T-cell (primary cell): ENCODE results near the gene LRP1B. TPM values are rescaled to one million over a fixed set of nuclear protein-coding genes. Genes with fewer than 3 reads are reported as not detected.

ENCODE experiments used
- ATAC-seq, 4 experiments: fragments of 200-7000 bp in 3 of 4; fragments of 150-1000 bp in 1 of 4; cut with Tn5 transposase; replicated peaks in 1 of 4; 1 replicate in 3 of 4; 2 replicates in 1 of 4; pipeline ENCODE4 v1.10.0; 2021; ENCODE audit warnings: moderate library complexity in 3 of 4, mild to moderate bottlenecking in 2 of 4, moderate number of reproducible peaks in 1 of 4
- CTCF ChIA-PET, 2 donors: fragments of 300-600 bp; sonication (Branson Sonifier 250); formaldehyde crosslinking; loops; one replicate each; lab custom pipeline; 2022; ENCODE audit warnings: antibody characterized with exemption in 2 of 2; lab: Charles Lee
- POLR2A ChIA-PET, 2 donors: fragments of 300-600 bp; sonication (Branson Sonifier 250); formaldehyde crosslinking; loops; one replicate each; lab custom pipeline; 2022; ENCODE audit warnings: antibody characterized with exemption in 2 of 2; lab: Charles Lee
- DNase-seq, 35 experiments: peaks; one replicate each; pipeline versions ENCODE4 v3.0.0 to v3.0.0-alpha.2; 2013 to 2023
- H3K27ac ChIP-seq: one replicate; pipeline ENCODE4 v1.5.1; 2013; ENCODE audit warnings: low read length
- H3K27me3 ChIP-seq, 2 experiments: replicated peaks in 1 of 2; 1 replicate in 1 of 2; 2 replicates in 1 of 2; pipeline versions ENCODE4 v1.6.1 to v1.7.0; 2013; ENCODE audit warnings: low read length in 1 of 2, mixed read lengths in 1 of 2; ENCODE audit not compliant: control insufficient read depth in 2 of 2, insufficient read depth in 2 of 2; ENCODE audit errors: extremely low read depth in 1 of 2
- H3K36me3 ChIP-seq, 2 donors: 1 replicate in 1 of 2; 2 replicates in 1 of 2; pipeline versions ENCODE4 v1.6.1 to v1.7.0; 2013; ENCODE audit warnings: low read length in 1 of 2; ENCODE audit not compliant: control insufficient read depth in 2 of 2, insufficient read depth in 1 of 2; ENCODE audit errors: extremely low read depth in 1 of 2
- H3K4me1 ChIP-seq, 2 experiments: 1 replicate in 1 of 2; 2 replicates in 1 of 2; pipeline versions ENCODE4 v1.6.1 to v1.7.0; 2013; ENCODE audit warnings: low read length in 2 of 2, mixed read lengths in 1 of 2; ENCODE audit not compliant: insufficient read depth in 2 of 2, control insufficient read depth in 1 of 2; ENCODE audit errors: extremely low read depth in 1 of 2
- H3K4me3 ChIP-seq, 2 donors: 1 replicate in 1 of 2; 2 replicates in 1 of 2; pipeline versions ENCODE4 v1.5.1 to v1.7.0; 2013; ENCODE audit warnings: mild to moderate bottlenecking in 2 of 2, low read length in 1 of 2, moderate library complexity in 1 of 2; ENCODE audit not compliant: control insufficient read depth in 1 of 2; ENCODE audit errors: extremely low read depth in 1 of 2
- H3K9me3 ChIP-seq: 2 replicates; pipeline ENCODE4 v1.7.0; 2013
- H3K27ac Mint-ChIP-seq, 2 donors: one replicate each; pipeline ENCODE4 v1.8.0; 2020 to 2021; ENCODE audit warnings: mild to moderate bottlenecking in 2 of 2, mixed read lengths in 2 of 2
- H3K27me3 Mint-ChIP-seq, 2 donors: one replicate each; pipeline ENCODE4 v1.8.0; 2021 to 2022; ENCODE audit warnings: mixed read lengths in 2 of 2
- H3K36me3 Mint-ChIP-seq: one replicate; pipeline ENCODE4 v1.8.0; 2021; ENCODE audit warnings: mixed read lengths
- H3K4me1 Mint-ChIP-seq, 3 donors: one replicate each; pipeline ENCODE4 v1.8.0; 2020 to 2022; ENCODE audit warnings: mixed read lengths in 3 of 3, mild to moderate bottlenecking in 1 of 3
- H3K4me3 Mint-ChIP-seq, 3 donors: one replicate each; pipeline ENCODE4 v1.8.0; 2020 to 2022; ENCODE audit warnings: mild to moderate bottlenecking in 3 of 3, mixed read lengths in 3 of 3, moderate library complexity in 3 of 3
- H3K9me3 Mint-ChIP-seq, 3 donors: one replicate each; pipeline ENCODE4 v1.8.0; 2020 to 2022; ENCODE audit warnings: mixed read lengths in 3 of 3
- WGBS: methylation state at CpG from one replicate; pipeline ENCODE4 v1.1.5; 2013; ENCODE audit warnings: missing lambda C conversion rate; ENCODE audit not compliant: insufficient coverage; 5-methylcytosine and 5-hydroxymethylcytosine counted together
- total RNA-seq, 35 experiments: library from RNA in 6 of 35; stranded (reverse) in 6 of 35; fragments of 120-200 nt in 1 of 35; gene quantifications; one replicate each; pipeline versions ENCODE4 v1.2.1 to v1.2.4 and lab custom pipeline; 2013 to 2026

Gene LRP1B
- total RNA-seq, 5 donors from 2014 or later (not counting 1 experiment from before 2014, with no cell fraction given), result not detected

GRCh38 chr2:141570474-141571131 is 560.2 kb downstream of the LRP1B start:
- Histone ChIP-seq H3K36me3 (no peaks in the 10 kb centered on the region), H3K4me1 (no peaks in the 10 kb centered on the region), H3K27ac (no peak overlapping the region), H3K4me3 (no peak overlapping the region), H3K9me3 (no peaks in the 10 kb centered on the region), H3K27me3 (no peaks in the 10 kb centered on the region)
- WGBS, result 77% methylated on average over 8 of the region's 10 CpGs
- ChIA-PET POLR2A (no interaction called here), CTCF (no interaction called here)
- DNase-seq, result no peak
- Mint-ChIP-seq H3K36me3 (no peaks in the 10 kb centered on the region), H3K27ac (no peak overlapping the region), H3K4me3 (no peak overlapping the region), H3K4me1 (no peaks in the 10 kb centered on the region), H3K27me3 (no peaks in the 10 kb centered on the region), H3K9me3 (peaks cover 8 to 37% (median 13%) of the 10 kb centered on the region in 3 donors)
- ATAC-seq, result no peak

- Mint-ChIP-seq H3K9me3 (peaks cover 8 to 37% (median 13%) of the 10 kb centered on the region in 3 donors), H3K36me3 (no peaks in the 10 kb centered on the region), H3K27me3 (no peaks in the 10 kb centered on the region), H3K4me1 (no peaks in the 10 kb centered on the region), H3K4me3 (no peak overlapping the region), H3K27ac (no peak overlapping the region)
- Histone ChIP-seq H3K27ac (no peak overlapping the region), H3K36me3 (no peaks in the 10 kb centered on the region), H3K27me3 (no peaks in the 10 kb centered on the region), H3K4me1 (no peaks in the 10 kb centered on the region), H3K4me3 (no peak overlapping the region), H3K9me3 (no peaks in the 10 kb centered on the region)
- ChIA-PET POLR2A (no interaction called here), CTCF (no interaction called here)
- DNase-seq (no peak), ATAC-seq (no peak)
- no CpG with 5 or more reads among the region's 4 CpGs for WGBS
Observed at GRCh38 chr2:141569941-141570340, 560.9 kb downstream of the LRP1B start.

- POLR2A ChIA-PET, result no interaction called here
Observed at GRCh38 chr2:141565597-141565996, 565.2 kb downstream of the LRP1B start.

GRCh38 chr2:141560723-141561122 is 570.1 kb downstream of the LRP1B start:
- H3K9me3 ChIP-seq, result no peaks in the 10 kb centered on the region
- Mint-ChIP-seq H3K27ac (no peak overlapping the region), H3K4me3 (no peak overlapping the region), H3K36me3 (no peaks in the 10 kb centered on the region), H3K4me1 (no peaks in the 10 kb centered on the region), H3K27me3 (no peaks in the 10 kb centered on the region), H3K9me3 (peaks cover 4 to 6% (median 4%) of the 10 kb centered on the region in 3 donors)
- no peak overlapping the region for H3K4me3 ChIP-seq
- H3K36me3 ChIP-seq, result no peaks in the 10 kb centered on the region
- H3K27me3 ChIP-seq, result no peaks in the 10 kb centered on the region
- ATAC-seq (no peak), DNase-seq (no peak)
- H3K4me1 ChIP-seq, result no peaks in the 10 kb centered on the region
- WGBS, result no CpG with 5 or more reads among the region's 1 CpG
- ChIA-PET CTCF (no interaction called here), POLR2A (no interaction called here)
- H3K27ac ChIP-seq, result no peak overlapping the region

More at GRCh38 chr2:141565597-141565996, 565.2 kb downstream of the LRP1B start:
- Histone ChIP-seq H3K9me3 (no peaks in the 10 kb centered on the region), H3K36me3 (no peaks in the 10 kb centered on the region), H3K4me1 (no peaks in the 10 kb centered on the region), H3K4me3 (no peak overlapping the region), H3K27ac (no peak overlapping the region), H3K27me3 (no peaks in the 10 kb centered on the region)
- DNase-seq, result no peak
- ATAC-seq, result no peak
- Mint-ChIP-seq H3K27me3 (no peaks in the 10 kb centered on the region), H3K4me1 (no peaks in the 10 kb centered on the region), H3K4me3 (no peak overlapping the region), H3K36me3 (no peaks in the 10 kb centered on the region), H3K9me3 (peaks cover 0 to 8% (median 0%) of the 10 kb centered on the region in 3 donors), H3K27ac (no peak overlapping the region)
- CTCF ChIA-PET, result no interaction called here
- WGBS, result no CpG with 5 or more reads among the region's 3 CpGs

- DNase-seq (no peak), ATAC-seq (no peak)
- Histone ChIP-seq H3K9me3 (no peaks in the 10 kb centered on the region), H3K27me3 (no peaks in the 10 kb centered on the region), H3K4me1 (no peaks in the 10 kb centered on the region), H3K36me3 (no peaks in the 10 kb centered on the region), H3K27ac (no peak overlapping the region), H3K4me3 (no peak overlapping the region)
- no CpG with 5 or more reads among the region's 4 CpGs for WGBS
- POLR2A ChIA-PET, result no interaction called here
- Mint-ChIP-seq H3K4me3 (no peak overlapping the region), H3K4me1 (no peaks in the 10 kb centered on the region), H3K9me3 (peaks cover 6 to 12% (median 11%) of the 10 kb centered on the region in 3 donors), H3K27me3 (no peaks in the 10 kb centered on the region), H3K36me3 (no peaks in the 10 kb centered on the region), H3K27ac (no peak overlapping the region)
- CTCF ChIA-PET, result no interaction called here
Observed at GRCh38 chr2:141557329-141558095, 573.3 kb downstream of the LRP1B start.

- no peaks in the 10 kb centered on the region for H3K27me3 Mint-ChIP-seq
- Histone ChIP-seq H3K27me3 (no peaks in the 10 kb centered on the region), H3K36me3 (no peaks in the 10 kb centered on the region), H3K9me3 (no peaks in the 10 kb centered on the region), H3K27ac (no peak overlapping the region), H3K4me3 (no peak overlapping the region), H3K4me1 (no peaks in the 10 kb centered on the region)
- H3K4me3 Mint-ChIP-seq, result no peak overlapping the region
- H3K27ac Mint-ChIP-seq, result no peak overlapping the region
- H3K4me1 Mint-ChIP-seq, result no peaks in the 10 kb centered on the region
- peaks cover 6 to 12% (median 11%) of the 10 kb centered on the region in 3 donors for H3K9me3 Mint-ChIP-seq
- POLR2A ChIA-PET, result no interaction called here
- CTCF ChIA-PET, result no interaction called here
- no peaks in the 10 kb centered on the region for H3K36me3 Mint-ChIP-seq
- DNase-seq (no peak), ATAC-seq (no peak)
- WGBS, result no CpG with 5 or more reads among the region's 5 CpGs
Observed at GRCh38 chr2:141555876-141556470, 574.8 kb downstream of the LRP1B start.
